ENCODE measurements around the gene DYNLRB1. TPM values are rescaled to one million over a fixed set of nuclear protein-coding genes. Genes with fewer than 3 reads are reported as not detected.

The DYNLRB1 gene
- total and polyA plus RNA-seq, 4 donors = 15.8 to 66.9 (median 44.8) TPM

GRCh38 chr20:34575756-34576155 is 59.5 kb downstream of the DYNLRB1 start (continued):
- TF ChIP-seq, protein P1, sequence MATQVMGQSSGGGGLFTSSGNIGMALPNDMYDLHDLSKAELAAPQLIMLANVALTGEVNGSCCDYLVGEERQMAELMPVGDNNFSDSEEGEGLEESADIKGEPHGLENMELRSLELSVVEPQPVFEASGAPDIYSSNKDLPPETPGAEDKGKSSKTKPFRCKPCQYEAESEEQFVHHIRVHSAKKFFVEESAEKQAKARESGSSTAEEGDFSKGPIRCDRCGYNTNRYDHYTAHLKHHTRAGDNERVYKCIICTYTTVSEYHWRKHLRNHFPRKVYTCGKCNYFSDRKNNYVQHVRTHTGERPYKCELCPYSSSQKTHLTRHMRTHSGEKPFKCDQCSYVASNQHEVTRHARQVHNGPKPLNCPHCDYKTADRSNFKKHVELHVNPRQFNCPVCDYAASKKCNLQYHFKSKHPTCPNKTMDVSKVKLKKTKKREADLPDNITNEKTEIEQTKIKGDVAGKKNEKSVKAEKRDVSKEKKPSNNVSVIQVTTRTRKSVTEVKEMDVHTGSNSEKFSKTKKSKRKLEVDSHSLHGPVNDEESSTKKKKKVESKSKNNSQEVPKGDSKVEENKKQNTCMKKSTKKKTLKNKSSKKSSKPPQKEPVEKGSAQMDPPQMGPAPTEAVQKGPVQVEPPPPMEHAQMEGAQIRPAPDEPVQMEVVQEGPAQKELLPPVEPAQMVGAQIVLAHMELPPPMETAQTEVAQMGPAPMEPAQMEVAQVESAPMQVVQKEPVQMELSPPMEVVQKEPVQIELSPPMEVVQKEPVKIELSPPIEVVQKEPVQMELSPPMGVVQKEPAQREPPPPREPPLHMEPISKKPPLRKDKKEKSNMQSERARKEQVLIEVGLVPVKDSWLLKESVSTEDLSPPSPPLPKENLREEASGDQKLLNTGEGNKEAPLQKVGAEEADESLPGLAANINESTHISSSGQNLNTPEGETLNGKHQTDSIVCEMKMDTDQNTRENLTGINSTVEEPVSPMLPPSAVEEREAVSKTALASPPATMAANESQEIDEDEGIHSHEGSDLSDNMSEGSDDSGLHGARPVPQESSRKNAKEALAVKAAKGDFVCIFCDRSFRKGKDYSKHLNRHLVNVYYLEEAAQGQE (IDR thresholded peaks at IDR 0.05) = no peak

DNA sequence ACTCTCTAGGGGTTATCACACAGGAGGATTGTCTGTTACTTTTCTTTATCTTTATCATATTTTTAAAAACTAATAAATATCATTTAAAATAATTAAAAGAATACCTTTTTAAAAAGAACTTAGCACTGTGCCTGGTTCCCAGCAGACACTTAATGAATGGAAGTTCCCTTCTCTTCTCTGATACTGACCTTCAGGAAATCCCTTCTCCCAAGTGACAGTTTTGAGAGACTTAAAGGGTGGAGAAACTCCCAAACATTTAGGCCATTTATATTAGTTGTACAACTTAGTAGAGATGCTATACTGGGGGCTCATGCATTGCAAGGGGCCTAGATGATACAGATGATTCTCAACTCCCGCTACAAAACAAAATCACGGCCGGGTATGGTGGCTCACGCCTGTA is 60.8 kb downstream of the DYNLRB1 start:
- Histone ChIP-seq H3K27ac (ENCODE audit: low read depth in 1 of 2, low read length in 2 of 2) (no peak overlapping the region), H3K4me1 (ENCODE audit: control insufficient read depth in 4 of 4, insufficient read depth in 4 of 4, low read length in 3 of 4) (no peaks in the 10 kb centered on the region), H3K27me3 (ENCODE audit: control insufficient read depth in 4 of 4, insufficient read depth in 4 of 4, low read length in 3 of 4) (no peaks in the 10 kb centered on the region), H3K9me3 (ENCODE audit: control insufficient read depth in 4 of 4, low read length in 3 of 4) (no peaks in the 10 kb centered on the region), H3K36me3 (ENCODE audit: control insufficient read depth in 4 of 4, insufficient read depth in 3 of 4, low read depth in 1 of 4, low read length in 3 of 4) (peaks cover 0 to 13% (median 0%) of the 10 kb centered on the region in 4 donors), H3K9ac (ENCODE audit: low read depth in 1 of 2, low read length in 2 of 2) (no peak overlapping the region), H3K4me3 (ENCODE audit: low read depth in 1 of 3, low read length in 3 of 3) (no peak overlapping the region)
- TF ChIP-seq HNF4G (IDR thresholded peaks at IDR 0.05) (no peak), RAD21 (IDR thresholded peaks at IDR 0.05) (no peak), TAF1 (conservative IDR thresholded peaks at IDR 0.05) (no peak), NR2F2 (IDR thresholded peaks at IDR 0.05) (no peak), ZBTB33 (IDR thresholded peaks at IDR 0.05) (no peak), ATF3 (IDR thresholded peaks at IDR 0.05) (no peak), FOXA1 (IDR thresholded peaks at IDR 0.05) (no peak), JUND (IDR thresholded peaks at IDR 0.05) (no peak)
- TF ChIP-seq, protein P2, sequence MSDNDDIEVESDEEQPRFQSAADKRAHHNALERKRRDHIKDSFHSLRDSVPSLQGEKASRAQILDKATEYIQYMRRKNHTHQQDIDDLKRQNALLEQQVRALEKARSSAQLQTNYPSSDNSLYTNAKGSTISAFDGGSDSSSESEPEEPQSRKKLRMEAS (IDR thresholded peaks at IDR 0.05) = no peak
- TF ChIP-seq, protein P1 (IDR thresholded peaks at IDR 0.05) = no peak
- no peak for DNase-seq (ENCODE audit: low spot score)
- WGBS = 94% methylated on average over 4 of the region's 4 CpGs

DNA sequence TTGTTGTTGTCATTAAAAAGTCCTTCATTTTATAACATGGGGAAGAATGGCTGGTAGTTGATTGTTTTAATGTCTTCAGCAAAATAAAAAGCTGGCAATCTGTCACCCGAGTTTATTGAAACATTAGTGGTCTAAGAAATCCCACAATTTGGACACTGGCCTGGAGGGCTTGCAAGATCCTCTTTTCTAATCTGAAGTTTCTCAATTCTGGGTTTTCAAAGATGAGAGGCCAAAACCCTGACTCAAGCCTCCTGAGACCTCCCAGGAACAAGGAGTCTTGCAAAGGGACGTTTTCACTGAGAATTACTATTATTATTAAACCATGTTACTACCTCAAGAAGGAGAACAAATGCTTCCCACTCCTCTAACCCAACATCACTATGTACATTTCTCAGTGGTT is 61.8 kb downstream of the DYNLRB1 start:
- H3K9me3 ChIP-seq (ENCODE audit: control insufficient read depth in 4 of 4, low read length in 3 of 4) = no peaks in the 10 kb centered on the region
- peaks cover 0 to 13% (median 0%) of the 10 kb centered on the region in 4 donors for H3K36me3 ChIP-seq (ENCODE audit: control insufficient read depth in 4 of 4, insufficient read depth in 3 of 4, low read depth in 1 of 4, low read length in 3 of 4)
- no peak overlapping the region for H3K4me3 ChIP-seq (ENCODE audit: low read depth in 1 of 3, low read length in 3 of 3)
- no peak overlapping the region for H3K27ac ChIP-seq (ENCODE audit: low read depth in 1 of 2, low read length in 2 of 2)
- no peaks in the 10 kb centered on the region for H3K27me3 ChIP-seq (ENCODE audit: control insufficient read depth in 4 of 4, insufficient read depth in 4 of 4, low read length in 3 of 4)
- 71% methylated on average over 2 of the region's 2 CpGs for WGBS
- no peak overlapping the region for H3K9ac ChIP-seq (ENCODE audit: low read depth in 1 of 2, low read length in 2 of 2)
- H3K4me1 ChIP-seq (ENCODE audit: control insufficient read depth in 4 of 4, insufficient read depth in 4 of 4, low read length in 3 of 4) = no peaks in the 10 kb centered on the region
- DNase-seq (ENCODE audit: low spot score) = no peak
- TF ChIP-seq HNF4A (conservative IDR thresholded peaks at IDR 0.05) (no peak), HNF4G (IDR thresholded peaks at IDR 0.05) (no peak), YY1 (IDR thresholded peaks at IDR 0.05) (no peak), RAD21 (IDR thresholded peaks at IDR 0.05) (no peak), ATF3 (IDR thresholded peaks at IDR 0.05) (no peak), RXRA (IDR thresholded peaks at IDR 0.05) (no peak), EGR1 (IDR thresholded peaks at IDR 0.05; ENCODE audit: low read depth in 2 of 2) (no peak), SP1 (IDR thresholded peaks at IDR 0.05) (no peak), GABPA (IDR thresholded peaks at IDR 0.05 in 1 of 2, conservative IDR thresholded peaks at IDR 0.05 in 1 of 2) (no peak), FOXA2 (IDR thresholded peaks at IDR 0.05) (no peak), TAF1 (conservative IDR thresholded peaks at IDR 0.05) (no peak), JUND (IDR thresholded peaks at IDR 0.05) (no peak), NR2F2 (IDR thresholded peaks at IDR 0.05) (no peak), ZBTB33 (IDR thresholded peaks at IDR 0.05) (no peak)
- TF ChIP-seq, protein P2 (IDR thresholded peaks at IDR 0.05) = no peak
